Measurements from ENCODE around the gene DEGS2. TPM values are rescaled to one million over a fixed set of nuclear protein-coding genes. Genes with fewer than 3 reads are reported as not detected.
A peak's percentile ranks its signal among the peaks of the same experiment; 100 is the strongest.

DEGS2 gene
- total RNA-seq, 1 experiment from 2014 or later, result not detected

DNA sequence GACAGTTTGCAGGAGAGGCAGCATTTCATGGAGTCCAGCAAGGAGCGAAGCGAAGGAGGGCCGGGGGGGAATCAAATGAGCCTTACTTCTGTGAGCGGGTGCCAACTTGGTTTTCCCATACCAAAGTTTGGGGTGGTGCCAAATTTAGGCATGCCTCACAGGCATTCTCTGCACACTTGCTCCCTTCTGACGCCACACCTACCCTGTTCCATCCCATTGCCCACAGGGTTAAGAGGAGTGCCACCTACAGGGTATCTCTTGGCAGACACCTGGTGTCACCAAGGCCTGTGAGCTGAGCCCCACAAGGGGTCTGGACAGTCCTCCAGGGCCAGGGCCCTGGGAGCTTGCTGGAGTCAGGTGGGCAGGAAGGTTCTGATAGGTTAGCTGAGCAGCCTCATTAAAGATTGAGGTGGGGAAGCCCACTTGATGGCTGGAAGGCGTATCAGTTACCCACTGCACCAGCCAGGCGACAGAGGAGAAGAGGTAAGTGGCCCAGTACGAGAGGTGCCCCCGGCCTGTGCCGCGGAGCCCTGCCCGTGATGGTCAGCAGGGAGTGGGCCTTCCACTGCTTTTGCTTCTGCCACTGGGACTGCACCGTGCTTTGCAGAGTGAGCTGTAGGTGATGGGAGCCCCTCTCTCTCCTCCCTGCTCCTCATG lies 45.2 kb downstream of the DEGS2 start:
- Histone ChIP-seq H4K20me1 (ENCODE audit: insufficient read depth, low read depth, low read length) (no peaks in the 10 kb centered on the region; the same call in 1 of the 2 replicates), H3K4me3 (ENCODE audit: low read length) (no peak overlapping the region), H3K9ac (ENCODE audit: low read length) (no peak overlapping the region), H3K4me2 (ENCODE audit: low read depth, low read length, poor library complexity, severe bottlenecking) (no peak overlapping the region), H3K9me2 (replicated peaks; ENCODE audit: insufficient read depth, low read length) (no peaks in the 10 kb centered on the region), H3K27ac (ENCODE audit: low read length) (no peak overlapping the region), H3K36me3 (ENCODE audit: insufficient read depth, low read length) (no peaks in the 10 kb centered on the region), H3K9me3 (ENCODE audit: low read length) (no peaks in the 10 kb centered on the region), H3K4me1 (ENCODE audit: low read length) (no peaks in the 10 kb centered on the region), H3K79me2 (ENCODE audit: low read length) (no peaks in the 10 kb centered on the region), H3K27me3 (ENCODE audit: low read length) (no peaks in the 10 kb centered on the region), H2AFZ (ENCODE audit: low read length) (no peak overlapping the region)
- no peak for DNase-seq

DNA sequence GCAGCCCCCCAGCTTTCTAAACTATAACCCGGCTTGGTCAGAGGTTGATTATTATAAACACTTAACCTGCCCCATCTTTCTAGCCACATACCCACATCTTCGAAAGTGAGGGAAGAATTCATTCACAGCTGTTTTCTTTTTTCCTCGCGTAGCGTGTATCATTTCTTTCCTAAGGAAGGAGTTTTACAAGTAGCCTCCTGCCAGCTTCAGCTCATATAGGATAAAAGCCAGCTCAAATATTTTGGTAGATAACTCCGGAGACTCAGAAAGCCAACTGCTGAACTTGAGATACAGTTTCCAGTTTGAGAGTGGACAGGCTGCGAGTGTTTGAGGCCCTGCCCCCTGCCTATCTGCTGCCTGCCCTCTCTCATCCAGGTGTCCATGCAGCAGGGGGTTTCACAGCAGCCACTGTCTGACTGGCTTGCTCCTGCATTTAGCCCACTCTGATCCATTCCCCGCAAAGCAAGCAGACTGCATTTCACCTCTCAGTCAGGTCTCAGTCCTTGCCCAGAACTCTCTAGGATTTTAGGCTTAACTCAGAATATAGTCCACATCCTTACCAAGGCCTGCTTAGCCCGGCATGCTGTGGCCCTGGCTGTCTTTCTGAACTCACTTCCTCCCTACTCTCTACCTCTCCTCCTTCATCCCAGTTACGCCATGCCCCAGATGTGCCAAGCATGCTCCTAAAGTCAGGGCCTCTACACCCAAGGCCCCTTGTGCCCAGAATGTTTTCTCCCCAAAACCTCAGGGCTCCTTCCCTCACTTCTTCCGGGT lies 47.3 kb downstream of the DEGS2 start:
- Histone ChIP-seq H3K9ac (ENCODE audit: low read length) (no peak overlapping the region), H3K9me3 (ENCODE audit: low read length) (no peaks in the 10 kb centered on the region), H3K4me2 (ENCODE audit: low read depth, low read length, poor library complexity, severe bottlenecking) (no peak overlapping the region), H4K20me1 (ENCODE audit: insufficient read depth, low read depth, low read length) (no peaks in the 10 kb centered on the region), H3K4me3 (ENCODE audit: low read length) (no peak overlapping the region), H3K27me3 (ENCODE audit: low read length) (no peaks in the 10 kb centered on the region), H3K27ac (ENCODE audit: low read length) (no peak overlapping the region), H2AFZ (ENCODE audit: low read length) (no peak overlapping the region), H3K36me3 (ENCODE audit: insufficient read depth, low read length) (no peaks in the 10 kb centered on the region), H3K4me1 (ENCODE audit: low read length) (no peaks in the 10 kb centered on the region), H3K79me2 (ENCODE audit: low read length) (no peaks in the 10 kb centered on the region), H3K9me2 (replicated peaks; ENCODE audit: insufficient read depth, low read length) (no peaks in the 10 kb centered on the region)
- DNase-seq, result no peak

- DNase-seq, result no peak
- H3K9me2 ChIP-seq (replicated peaks; ENCODE audit: insufficient read depth, low read length), result no peaks in the 10 kb centered on the region
- no peak overlapping the region for H3K9ac ChIP-seq (ENCODE audit: low read length)
- no peaks in the 10 kb centered on the region for H3K9me3 ChIP-seq (ENCODE audit: low read length)
- no peaks in the 10 kb centered on the region for H4K20me1 ChIP-seq (ENCODE audit: insufficient read depth, low read depth, low read length)
- H3K4me3 ChIP-seq (ENCODE audit: low read length), result no peak overlapping the region
- H3K4me2 ChIP-seq (ENCODE audit: low read depth, low read length, poor library complexity, severe bottlenecking), result no peak overlapping the region
- no peaks in the 10 kb centered on the region for H3K4me1 ChIP-seq (ENCODE audit: low read length)
- no peaks in the 10 kb centered on the region for H3K27me3 ChIP-seq (ENCODE audit: low read length)
- H2AFZ ChIP-seq (ENCODE audit: low read length), result no peak overlapping the region
- no peak overlapping the region for H3K27ac ChIP-seq (ENCODE audit: low read length)
- H3K79me2 ChIP-seq (ENCODE audit: low read length), result no peaks in the 10 kb centered on the region
- H3K36me3 ChIP-seq (ENCODE audit: insufficient read depth, low read length), result no peaks in the 10 kb centered on the region
These were observed 48.6 kb downstream of the DEGS2 start for GRCh38 chr14:100110816-100111215.

DNA sequence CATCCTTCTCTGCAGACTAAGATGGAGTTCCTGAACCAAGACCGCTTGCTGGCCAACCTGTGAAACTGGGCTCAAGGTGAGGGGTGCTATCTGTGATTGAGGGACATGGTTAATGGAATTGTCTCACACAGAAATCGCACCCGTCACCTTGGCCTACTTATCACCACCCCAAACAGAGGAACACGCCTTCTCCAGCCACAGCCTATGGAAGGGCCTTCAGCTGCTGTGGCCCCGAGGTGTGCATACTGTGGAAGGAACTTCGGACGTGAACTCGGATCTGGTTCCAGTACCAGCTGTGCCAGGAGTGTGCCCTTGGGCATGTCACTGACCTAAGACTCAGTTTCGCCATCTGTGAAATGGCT lies 49.9 kb downstream of the DEGS2 start:
- no peaks in the 10 kb centered on the region for H4K20me1 ChIP-seq (ENCODE audit: insufficient read depth, low read depth, low read length)
- no peak overlapping the region for H3K4me3 ChIP-seq (ENCODE audit: low read length)
- no peaks in the 10 kb centered on the region for H3K27me3 ChIP-seq (ENCODE audit: low read length)
- H3K36me3 ChIP-seq (ENCODE audit: insufficient read depth, low read length), result no peaks in the 10 kb centered on the region
- H3K4me2 ChIP-seq (ENCODE audit: low read depth, low read length, poor library complexity, severe bottlenecking), result no peak overlapping the region
- no peaks in the 10 kb centered on the region for H3K79me2 ChIP-seq (ENCODE audit: low read length)
- no peak overlapping the region for H3K9ac ChIP-seq (ENCODE audit: low read length)
- no peak overlapping the region for H3K27ac ChIP-seq (ENCODE audit: low read length)
- H3K4me1 ChIP-seq (ENCODE audit: low read length), result no peaks in the 10 kb centered on the region
- H2AFZ ChIP-seq (ENCODE audit: low read length), result no peak overlapping the region
- DNase-seq, result no peak
- H3K9me3 ChIP-seq (ENCODE audit: low read length), result no peaks in the 10 kb centered on the region
- H3K9me2 ChIP-seq (replicated peaks; ENCODE audit: insufficient read depth, low read length), result no peaks in the 10 kb centered on the region

- H3K79me2 ChIP-seq (ENCODE audit: low read length), result no peaks in the 10 kb centered on the region
- H3K4me3 ChIP-seq (ENCODE audit: low read length), result no peak overlapping the region
- no peaks in the 10 kb centered on the region for H3K36me3 ChIP-seq (ENCODE audit: insufficient read depth, low read length)
- DNase-seq, result no peak
- H4K20me1 ChIP-seq (ENCODE audit: insufficient read depth, low read depth, low read length), result no peaks in the 10 kb centered on the region
- no peak overlapping the region for H2AFZ ChIP-seq (ENCODE audit: low read length)
- H3K9me2 ChIP-seq (replicated peaks; ENCODE audit: insufficient read depth, low read length), result no peaks in the 10 kb centered on the region
- no peak overlapping the region for H3K27ac ChIP-seq (ENCODE audit: low read length)
- no peaks in the 10 kb centered on the region; the same call in 1 of the 2 replicates for H3K4me1 ChIP-seq (ENCODE audit: low read length)
- no peak overlapping the region for H3K9ac ChIP-seq (ENCODE audit: low read length)
- no peaks in the 10 kb centered on the region for H3K27me3 ChIP-seq (ENCODE audit: low read length)
- H3K4me2 ChIP-seq (ENCODE audit: low read depth, low read length, poor library complexity, severe bottlenecking), result no peak overlapping the region
- H3K9me3 ChIP-seq (ENCODE audit: low read length), result no peaks in the 10 kb centered on the region
These were observed 50.4 kb downstream of the DEGS2 start for GRCh38 chr14:100108840-100109593.

DNA sequence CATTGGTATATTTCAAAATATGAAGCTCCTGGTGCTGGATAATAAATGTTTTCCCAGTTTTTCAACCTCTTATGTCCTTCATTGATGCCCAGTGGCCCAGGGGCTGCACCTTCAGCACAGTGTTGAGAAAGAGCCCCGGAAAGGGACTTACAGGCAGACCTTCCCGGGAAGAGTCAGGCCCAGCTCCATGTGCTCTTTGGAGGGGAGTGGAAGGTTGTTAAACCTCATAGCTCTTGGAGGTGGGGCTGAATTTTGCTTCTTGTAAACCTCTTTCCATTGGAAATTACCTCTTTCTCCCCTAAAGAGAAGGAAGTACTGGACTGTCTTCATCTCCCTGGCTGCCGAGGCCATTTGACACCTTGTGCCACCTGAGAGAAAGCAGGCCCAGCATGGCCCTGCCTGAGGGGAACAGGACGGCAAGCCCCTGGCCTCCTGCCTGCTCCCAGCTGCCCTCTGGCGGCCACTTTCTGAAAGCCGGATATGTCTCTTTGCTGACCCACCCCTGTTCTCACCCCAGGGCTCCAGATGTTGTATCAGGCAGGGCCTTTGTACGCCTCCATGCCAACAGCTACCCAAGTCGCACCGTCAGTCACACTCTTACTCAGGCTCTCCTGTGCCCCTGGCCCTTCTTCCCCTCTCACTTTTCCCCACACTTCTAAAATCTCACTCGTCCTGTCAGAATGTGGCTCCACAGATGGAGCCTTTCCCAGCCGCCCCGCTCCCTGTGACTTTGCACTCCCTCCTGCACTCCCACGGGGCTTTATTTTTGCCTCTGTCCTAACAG lies 51.2 kb downstream of the DEGS2 start:
- Histone ChIP-seq H3K79me2 (ENCODE audit: low read length) (no peaks in the 10 kb centered on the region), H3K36me3 (ENCODE audit: insufficient read depth, low read length) (no peaks in the 10 kb centered on the region)

GRCh38 chr14:100107236-100107635 lies 52.2 kb downstream of the DEGS2 start:
- Histone ChIP-seq H4K20me1 (ENCODE audit: insufficient read depth, low read depth, low read length) (no peaks in the 10 kb centered on the region), H3K9me2 (replicated peaks; ENCODE audit: insufficient read depth, low read length) (no peaks in the 10 kb centered on the region), H3K27ac (ENCODE audit: low read length) (no peak overlapping the region), H2AFZ (ENCODE audit: low read length) (no peak overlapping the region), H3K36me3 (ENCODE audit: insufficient read depth, low read length) (no peaks in the 10 kb centered on the region), H3K27me3 (ENCODE audit: low read length) (no peaks in the 10 kb centered on the region), H3K4me1 (ENCODE audit: low read length) (peaks cover 8% of the 10 kb centered on the region), H3K4me2 (ENCODE audit: low read depth, low read length, poor library complexity, severe bottlenecking) (no peak overlapping the region), H3K9ac (ENCODE audit: low read length) (no peak overlapping the region), H3K9me3 (ENCODE audit: low read length) (no peaks in the 10 kb centered on the region), H3K79me2 (ENCODE audit: low read length) (no peaks in the 10 kb centered on the region), H3K4me3 (ENCODE audit: low read length) (no peak overlapping the region)
- no peak for DNase-seq

More for the DNA sequence above, 51.2 kb downstream of the DEGS2 start:
- DNase-seq, result peak; percentile 90
- Histone ChIP-seq H3K4me1 (ENCODE audit: low read length) (peaks cover 3% of the 10 kb centered on the region; the same call in 1 of the 2 replicates), H3K9me2 (replicated peaks; ENCODE audit: insufficient read depth, low read length) (no peaks in the 10 kb centered on the region), H2AFZ (ENCODE audit: low read length) (peak overlapping the region; percentile 21; the same call in 1 of the 2 replicates), H3K9ac (ENCODE audit: low read length) (no peak overlapping the region), H4K20me1 (ENCODE audit: insufficient read depth, low read depth, low read length) (no peaks in the 10 kb centered on the region), H3K4me3 (ENCODE audit: low read length) (no peak overlapping the region), H3K27ac (ENCODE audit: low read length) (no peak overlapping the region), H3K9me3 (ENCODE audit: low read length) (no peaks in the 10 kb centered on the region), H3K4me2 (ENCODE audit: low read depth, low read length, poor library complexity, severe bottlenecking) (no peak overlapping the region), H3K27me3 (ENCODE audit: low read length) (no peaks in the 10 kb centered on the region)

Data from Karpas-422 (cell line).